D721Med (cell line): ENCODE results near the gene XKR7.
"Not testable (repeated sequence)": the region's sequence is repeated elsewhere in the genome, so short reads cannot be mapped to it uniquely, and the experiment has no call there.

Experiments used
- DNase-seq: peaks from one replicate; pipeline ENCODE4 v3.0.0; 2011; ENCODE audit warnings: low spot score; ENCODE audit not compliant: insufficient read length
- FAIRE-seq: peaks from 2 replicates; lab custom pipeline; 2011; peaks lifted over from hg19 to GRCh38; lab: Jason Lieb, UNC
- CTCF ChIP-seq: IDR thresholded peaks from 2 replicates; pipeline ENCODE4 v1.5.1; 2012; ENCODE audit warnings: mild to moderate bottlenecking, control low read depth; ENCODE audit not compliant: insufficient read depth; ENCODE audit errors: missing control alignments

Gene XKR7

DNA sequence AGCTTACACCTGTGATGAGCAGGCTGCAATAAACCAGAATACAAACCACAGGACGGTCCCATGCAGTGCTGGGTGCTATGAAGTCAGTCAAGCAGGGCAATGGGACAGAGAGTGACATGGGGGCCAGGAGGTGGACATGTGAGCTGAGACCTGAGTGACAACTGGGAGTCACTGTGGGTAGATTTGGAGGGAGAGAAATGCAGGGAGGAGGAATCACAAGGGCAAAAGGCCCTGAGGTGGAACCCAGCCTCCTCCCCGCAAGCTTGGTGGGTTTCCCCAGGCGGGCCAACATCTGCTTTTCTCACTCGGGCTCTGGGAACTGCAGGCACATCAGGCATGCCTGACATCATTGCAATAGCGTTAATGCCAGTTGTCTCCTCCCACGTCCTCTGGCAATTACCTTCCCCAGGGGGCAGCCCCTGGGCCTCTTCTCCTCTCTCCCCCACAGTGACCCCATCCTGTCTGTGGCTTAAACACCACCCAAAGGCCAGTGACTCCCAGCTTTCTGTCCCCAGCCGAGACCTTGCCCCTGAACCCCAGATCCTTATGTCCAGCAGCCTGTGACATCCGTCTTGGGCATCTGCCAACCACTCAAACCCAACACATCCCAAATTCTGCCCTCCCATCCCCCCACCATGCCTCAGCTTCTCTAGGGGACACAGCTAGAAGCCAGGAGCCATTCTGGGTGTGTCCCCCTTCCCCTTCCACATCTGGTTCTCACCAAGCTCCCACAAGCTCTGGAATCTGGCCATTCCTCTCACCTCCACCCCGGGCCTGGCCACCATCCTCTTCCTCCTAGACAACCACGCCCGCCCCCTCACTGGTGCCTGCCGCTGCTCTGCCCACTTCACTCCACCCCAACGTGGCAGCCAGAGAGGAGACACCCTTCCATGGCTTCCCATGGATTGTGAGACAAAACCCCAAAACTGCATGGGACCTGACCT lies 44.3 kb upstream of the XKR7 start:
- no peak for FAIRE-seq
- no peak for DNase-seq
- TF ChIP-seq CTCF = no peak

- TF ChIP-seq CTCF = no peak
- no peak for FAIRE-seq
These were observed 43.4 kb upstream of the XKR7 start for GRCh38 chr20:31924561-31924960.

GRCh38 chr20:31925631-31926030 lies 42.3 kb upstream of the XKR7 start:
- no peak for DNase-seq
- FAIRE-seq = no peak
- no peak for TF ChIP-seq CTCF

More at GRCh38 chr20:31924561-31924960, 43.4 kb upstream of the XKR7 start:
- DNase-seq = no peak

DNA sequence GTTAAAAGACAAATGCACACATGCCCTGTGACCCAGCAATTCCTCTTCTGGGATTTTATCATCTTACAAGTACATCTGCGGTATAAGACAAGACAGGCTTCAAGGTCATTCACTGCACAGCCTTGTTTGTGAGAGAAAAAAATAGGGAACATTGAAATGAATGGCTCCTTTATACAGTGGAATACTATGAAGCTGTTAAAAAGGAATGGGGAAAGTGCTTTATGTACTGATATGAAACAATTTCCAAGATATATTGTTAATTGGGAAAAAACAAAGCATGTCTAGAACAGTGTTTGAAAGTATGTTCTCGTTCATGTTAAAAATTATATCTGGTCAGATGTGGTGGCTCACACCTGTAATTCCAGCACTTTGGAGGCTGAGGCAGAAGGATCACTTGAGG lies 41.5 kb upstream of the XKR7 start:
- no peak for TF ChIP-seq CTCF
- FAIRE-seq = no peak
- no peak for DNase-seq

DNA sequence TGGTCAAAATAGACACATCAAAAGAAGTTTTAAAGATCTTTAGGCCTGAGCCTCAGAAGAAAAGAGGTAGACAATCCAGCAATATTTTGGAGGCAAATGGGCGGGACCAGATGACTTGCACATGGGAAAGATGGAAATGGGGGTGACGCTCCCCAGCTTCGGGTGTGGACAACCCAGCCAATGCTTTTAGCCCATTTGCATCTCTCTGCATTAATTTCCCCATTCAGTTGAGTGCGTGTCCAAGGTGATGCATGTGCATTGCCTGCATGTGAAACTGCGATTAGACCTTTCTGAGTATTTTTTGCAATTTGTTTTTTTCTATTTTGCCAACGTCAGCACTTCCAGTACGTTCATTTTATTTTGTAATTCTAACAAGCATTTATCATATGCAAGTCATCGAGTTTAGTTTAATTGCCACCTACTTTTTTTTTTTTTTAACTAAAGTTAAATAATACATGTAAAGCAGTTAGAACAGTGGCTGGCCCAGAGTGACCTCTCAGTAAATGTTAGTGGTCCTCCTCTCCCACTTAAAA lies 40.3 kb upstream of the XKR7 start:
- TF ChIP-seq CTCF = no peak
- FAIRE-seq = no peak
- no peak for DNase-seq

DNA sequence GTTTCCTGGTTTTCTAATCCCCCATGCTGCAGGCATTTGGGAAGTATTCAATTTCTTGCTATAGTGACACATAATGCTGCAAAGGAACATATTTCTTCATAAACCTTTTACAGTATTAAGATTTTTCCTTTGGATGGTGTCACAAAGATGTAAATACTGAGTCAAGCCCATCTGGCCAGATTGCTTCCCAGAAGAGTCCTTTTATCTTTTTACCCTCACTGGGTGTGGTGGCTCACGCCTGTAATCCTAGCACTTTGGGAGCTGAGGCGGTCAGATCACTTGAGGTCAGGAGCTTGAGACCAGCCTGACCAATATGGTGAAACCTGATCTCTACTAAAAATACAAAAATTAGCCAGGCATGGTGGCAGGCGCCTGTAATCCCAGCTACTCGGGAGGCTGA lies 38.3 kb upstream of the XKR7 start:
- not testable (repeated sequence) for DNase-seq, FAIRE-seq

GRCh38 chr20:31930779-31931178 lies 37.2 kb upstream of the XKR7 start:
- no peak for TF ChIP-seq CTCF
- DNase-seq (no peak), FAIRE-seq (no peak)
